H7 (cell line): ENCODE results near the gene SLFN11. TPM values are rescaled to one million over a fixed set of nuclear protein-coding genes. Genes with fewer than 3 reads are reported as not detected.
"Not testable (repeated sequence)": the region's sequence is repeated elsewhere in the genome, so short reads cannot be mapped to it uniquely, and the experiment has no call there.

Experiments used
- DNase-seq: peaks from one replicate; pipeline ENCODE4 v3.0.0; 2012
- H3K27me3 ChIP-seq: 2 replicates; pipeline ENCODE4 v1.6.0; 2011; ENCODE audit warnings: mild to moderate bottlenecking, low read length; ENCODE audit not compliant: control insufficient read depth, insufficient read depth
- H3K36me3 ChIP-seq: replicated peaks from 2 replicates; pipeline ENCODE4 v1.5.1; 2011; ENCODE audit warnings: low read length; ENCODE audit not compliant: control insufficient read depth, insufficient read depth
- H3K4me3 ChIP-seq: 2 replicates; pipeline ENCODE4 v1.5.1; 2011; ENCODE audit warnings: low read depth, mild to moderate bottlenecking, control low read depth, low read length, moderate library complexity; ENCODE audit not compliant: insufficient read depth
- total RNA-seq: library from RNA; depleted of rRNA; stranded (reverse); fragments of >200 nt; shearing (Covaris generic); gene quantifications from 2 replicates; pipeline ENCODE4 v1.2.3, GENCODE V29; 2014; rRNA removed

Gene SLFN11
- 0.21 and 0.41 TPM in 2 replicates for total RNA-seq

- peak; percentile 51 for DNase-seq
- peak within 1 kb of the TSS; percentile 44 for H3K4me3 ChIP-seq
- H3K36me3 ChIP-seq, result no peaks in the 10 kb centered on the region
- H3K27me3 ChIP-seq, result peaks cover 65% of the 10 kb centered on the region
Measured at GRCh38 chr17:35373534-35373983, at the start of gene SLFN11. Gene SLFN11, minus strand, starts transcription at chr17:35373621. Its CDS starts 9,814 bp downstream, at chr17:35363807.

- H3K4me3 ChIP-seq, DNase-seq, H3K27me3 ChIP-seq, H3K36me3 ChIP-seq: not testable (repeated sequence)
Measured at GRCh38 chr17:35421069-35421468, 47.6 kb upstream of the SLFN11 start.

DNA sequence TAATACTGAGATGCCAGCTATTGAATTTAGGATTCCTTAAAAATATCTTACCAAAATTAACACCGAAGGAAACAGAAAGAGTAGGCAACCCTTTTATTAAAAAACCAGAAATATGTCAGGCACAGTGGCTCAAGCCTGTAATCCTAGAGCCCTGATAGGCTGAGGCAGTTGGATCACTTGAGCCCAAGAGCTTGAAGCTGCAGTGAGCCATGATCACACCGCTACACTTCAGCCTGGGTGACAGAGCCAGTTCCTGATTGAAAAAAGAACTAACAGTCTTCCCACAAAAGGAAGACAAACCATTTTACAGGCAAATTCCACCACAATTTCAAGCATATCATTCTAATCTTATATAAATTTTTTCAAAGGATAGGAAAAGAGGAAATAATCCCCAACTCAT, 43.2 kb upstream of the SLFN11 start:
- Histone ChIP-seq H3K4me3 (no peak overlapping the region), H3K27me3 (no peaks in the 10 kb centered on the region), H3K36me3 (no peaks in the 10 kb centered on the region)
- no peak for DNase-seq

- not testable (repeated sequence) for H3K36me3 ChIP-seq, DNase-seq, H3K4me3 ChIP-seq, H3K27me3 ChIP-seq
Measured at GRCh38 chr17:35414707-35415106, 41.3 kb upstream of the SLFN11 start.

DNA sequence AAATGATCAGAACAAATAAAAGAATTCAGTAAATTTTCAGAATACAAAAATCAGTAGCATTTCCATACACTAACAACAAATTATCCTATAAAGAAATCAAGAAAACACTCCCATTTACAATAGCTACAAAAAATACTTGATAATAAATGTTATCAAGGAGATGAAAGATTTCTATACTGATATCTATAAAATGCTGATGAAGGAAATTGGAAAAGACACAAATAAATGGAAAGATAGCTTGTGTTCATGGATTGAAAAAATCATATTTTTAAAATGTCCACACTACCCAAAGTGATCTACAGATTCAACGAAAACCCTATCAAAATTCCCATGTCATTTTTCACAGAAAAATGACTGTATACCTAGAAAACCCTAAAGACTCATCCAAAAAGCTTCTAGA, 40.8 kb upstream of the SLFN11 start:
- Histone ChIP-seq H3K4me3 (no peak overlapping the region), H3K36me3 (peaks cover 4% of the 10 kb centered on the region), H3K27me3 (no peaks in the 10 kb centered on the region)
- no peak for DNase-seq

GRCh38 chr17:35407531-35407930, 34.1 kb upstream of the SLFN11 start:
- Histone ChIP-seq H3K4me3 (no peak overlapping the region), H3K36me3 (peaks cover 4% of the 10 kb centered on the region), H3K27me3 (no peaks in the 10 kb centered on the region)
- DNase-seq, result peak; percentile 27

- Histone ChIP-seq H3K36me3 (peaks cover 4% of the 10 kb centered on the region), H3K4me3 (no peak overlapping the region), H3K27me3 (no peaks in the 10 kb centered on the region)
- DNase-seq, result no peak
Measured at GRCh38 chr17:35406568-35406967, 33.1 kb upstream of the SLFN11 start.

- no peaks in the 10 kb centered on the region; the same call in 1 of the 2 replicates for H3K36me3 ChIP-seq
- no peak overlapping the region for H3K4me3 ChIP-seq
- no peak for DNase-seq
- H3K27me3 ChIP-seq, result no peaks in the 10 kb centered on the region
Measured at GRCh38 chr17:35404360-35404759, 30.9 kb upstream of the SLFN11 start.

DNA sequence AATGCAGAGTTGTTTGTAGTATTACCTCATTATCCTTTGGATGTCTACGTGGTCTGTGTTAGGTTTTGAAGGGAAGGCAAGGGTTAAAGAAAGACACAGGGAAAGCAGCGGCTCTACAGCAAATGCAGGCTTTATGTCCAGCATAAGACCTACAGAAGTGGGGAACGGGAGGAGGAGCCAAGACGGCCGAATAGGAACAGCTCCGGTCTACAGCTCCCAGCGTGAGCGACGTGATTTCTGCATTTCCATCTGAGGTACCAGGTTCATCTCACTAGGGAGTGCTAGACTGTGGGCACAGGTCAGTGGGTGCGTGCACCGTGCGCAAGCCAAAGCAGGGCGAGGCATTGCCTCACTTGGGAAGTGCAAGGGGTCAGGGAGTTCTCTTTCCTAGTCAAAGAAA, 20.4 kb upstream of the SLFN11 start:
- not testable (repeated sequence) for DNase-seq, H3K36me3 ChIP-seq, H3K27me3 ChIP-seq, H3K4me3 ChIP-seq

- H3K27me3 ChIP-seq, result no peaks in the 10 kb centered on the region
- no peak overlapping the region for H3K4me3 ChIP-seq
- DNase-seq, result no peak
- no peaks in the 10 kb centered on the region for H3K36me3 ChIP-seq
Measured at GRCh38 chr17:35390663-35391062, 17.2 kb upstream of the SLFN11 start.

DNA sequence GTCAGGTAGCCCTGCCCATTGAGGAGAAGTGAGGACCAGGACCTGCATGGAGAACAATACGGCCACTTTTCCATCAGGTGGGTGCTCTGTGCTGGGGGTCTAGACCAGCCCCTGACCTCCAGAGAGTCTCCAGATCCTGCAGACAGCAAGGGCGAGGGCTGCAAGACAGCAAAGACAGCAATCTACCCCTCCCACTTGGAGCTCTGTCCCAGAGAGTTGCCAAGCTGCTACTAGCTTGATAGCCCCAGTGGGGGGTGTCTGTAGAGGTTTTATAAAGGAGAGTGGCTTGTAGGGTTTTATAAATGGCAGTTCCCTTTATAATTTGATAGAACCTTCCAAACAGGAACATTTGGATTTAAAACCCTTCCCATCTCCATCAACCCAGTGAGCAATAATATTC, 16.7 kb upstream of the SLFN11 start:
- H3K4me3 ChIP-seq, result no peak overlapping the region
- no peaks in the 10 kb centered on the region for H3K36me3 ChIP-seq
- H3K27me3 ChIP-seq, result no peaks in the 10 kb centered on the region
- no peak for DNase-seq

- no peak for DNase-seq
- Histone ChIP-seq H3K4me3 (no peak overlapping the region), H3K36me3 (no peaks in the 10 kb centered on the region)
Measured at GRCh38 chr17:35387496-35387895, 14.1 kb upstream of the SLFN11 start.

DNA sequence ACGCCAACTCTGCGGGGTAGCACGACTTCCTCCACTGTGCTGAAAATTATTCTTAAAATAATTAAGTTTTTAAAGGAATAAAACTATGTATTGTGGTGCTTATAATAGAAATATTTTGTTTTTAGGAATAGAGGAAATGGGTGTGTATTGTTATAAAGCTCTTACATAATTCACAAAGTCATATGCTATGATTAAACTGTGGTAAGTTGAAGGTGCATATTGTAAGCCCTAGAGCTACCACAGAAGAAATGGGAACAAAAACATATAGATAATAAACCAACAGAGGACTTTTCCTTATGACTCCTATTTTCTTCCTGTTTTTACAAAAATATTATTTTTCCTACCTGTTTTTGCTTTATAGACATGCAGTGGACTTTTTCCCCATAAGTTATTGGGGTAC, 4.3 kb upstream of the SLFN11 start:
- peaks cover 45% of the 10 kb centered on the region for H3K27me3 ChIP-seq
- no peak overlapping the region for H3K4me3 ChIP-seq
- no peak for DNase-seq
- H3K36me3 ChIP-seq, result no peaks in the 10 kb centered on the region

More at GRCh38 chr17:35387496-35387895, 14.1 kb upstream of the SLFN11 start:
- no peaks in the 10 kb centered on the region for H3K27me3 ChIP-seq

- no peaks in the 10 kb centered on the region for H3K36me3 ChIP-seq
- no peak overlapping the region for H3K4me3 ChIP-seq
- DNase-seq, result no peak
- H3K27me3 ChIP-seq, result peaks cover 51% of the 10 kb centered on the region
Measured at GRCh38 chr17:35377068-35377467, 3.6 kb upstream of the SLFN11 start.

DNA sequence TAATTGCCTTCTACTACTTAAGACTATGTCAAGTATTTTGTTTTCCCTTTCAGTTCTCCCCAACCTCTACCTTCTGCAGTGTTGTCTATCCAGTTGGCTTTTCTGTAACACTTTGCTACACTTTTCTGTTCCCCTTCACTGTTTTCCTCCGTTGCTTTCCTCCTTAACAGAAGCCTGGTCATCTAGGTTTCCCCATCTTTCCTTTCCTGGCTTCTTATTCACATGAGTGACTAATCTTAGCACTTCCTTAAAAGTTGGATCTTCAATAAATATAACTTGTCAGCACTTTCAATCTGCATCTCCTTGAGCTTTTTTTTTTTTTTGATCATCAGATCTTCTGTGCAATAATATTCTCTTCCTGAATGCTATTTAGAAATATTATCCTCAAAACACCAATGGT, 2.8 kb upstream of the SLFN11 start:
- H3K27me3 ChIP-seq, result peaks cover 59% of the 10 kb centered on the region
- no peaks in the 10 kb centered on the region for H3K36me3 ChIP-seq
- H3K4me3 ChIP-seq, result no peak overlapping the region
- no peak for DNase-seq

- Histone ChIP-seq H3K36me3 (no peaks in the 10 kb centered on the region), H3K27me3 (peaks cover 62% of the 10 kb centered on the region), H3K4me3 (no peak overlapping the region)
- no peak for DNase-seq
Measured at GRCh38 chr17:35374766-35375344, 1.4 kb upstream of the SLFN11 start.
